K562 (cell line): Measurements from ENCODE around the gene SOX6. TPM values are rescaled to one million over a fixed set of nuclear protein-coding genes. Genes with fewer than 3 reads are reported as not detected.

Experiments
- BACH1 ChIP-seq: fragments of 200-800 bp; sonication (Bioruptor generic); IDR thresholded peaks from 2 replicates; pipeline ENCODE4 v1.6.1; 2016; ENCODE audit warnings: missing genetic modification characterization, missing compliant biosample characterization
- CEBPG ChIP-seq, 3 experiments: fragments of 200-800 bp in 1 of 3; sonication (Bioruptor generic) in 1 of 3; sonication (generic) in 1 of 3; formaldehyde crosslinking in 1 of 3; IDR thresholded peaks in 2 of 3; conservative IDR thresholded peaks in 1 of 3; 2 replicates each; pipeline versions ENCODE4 v1.6.1 to v1.8.0; 2016 to 2022; ENCODE audit warnings: missing compliant biosample characterization in 2 of 3, missing genetic modification characterization in 2 of 3, mild to moderate bottlenecking in 1 of 3, missing genetic modification reagents in 1 of 3
- LARP7 ChIP-seq: fragments of 450-650 bp; IDR thresholded peaks from 2 replicates; pipeline ENCODE4 v1.6.1; 2016
- NCOA6 ChIP-seq: fragments of 450-650 bp; IDR thresholded peaks from 2 replicates; pipeline ENCODE4 v1.6.1; 2017; ENCODE audit warnings: mild to moderate bottlenecking
- NFIX ChIP-seq: fragments of 250-450 bp; sonication (Bioruptor Pico); IDR thresholded peaks from 2 replicates; pipeline ENCODE4 v1.4.0; 2020; ENCODE audit warnings: low read depth, mild to moderate bottlenecking, moderate library complexity
- SMAD3 ChIP-seq: fragments of 450-650 bp; formaldehyde crosslinking; conservative IDR thresholded peaks from 2 replicates; pipeline ENCODE4 v1.4.0; 2020; ENCODE audit warnings: mild to moderate bottlenecking
- SMARCA5 ChIP-seq: fragments of 450-650 bp; IDR thresholded peaks from 2 replicates; pipeline ENCODE4 v1.6.1; 2016
- SNIP1 ChIP-seq: fragments of 450-650 bp; IDR thresholded peaks from 2 replicates; pipeline ENCODE4 v1.7.1; 2017; ENCODE audit warnings: low read depth, mild to moderate bottlenecking
- ZNF436 ChIP-seq: fragments of 250-450, 450-650 bp; sonication (Bioruptor Pico); formaldehyde crosslinking; IDR thresholded peaks from 2 replicates; pipeline ENCODE4 v1.7.0; 2020; ENCODE audit warnings: mild to moderate bottlenecking
- polyA plus RNA-seq, 8 experiments: library from polyadenylated mRNA; depleted of rRNA in 4 of 8; stranded (reverse) in 5 of 8; unstranded in 3 of 8; fragments of >200 nt; fragmentation: Nextera tagmentation in 2 of 8; fragmentation: Illumina TruSeq in 1 of 8; extraction: Ambion mirVana in 2 of 8; extraction: Trizol in 1 of 8; gene quantifications; 2 replicates each; pipeline versions ENCODE4 v1.2.1 to v1.2.3, GENCODE V29; 2011 to 2014; ENCODE audit warnings: inconsistent platforms in 1 of 8, missing spikeins in 1 of 8
- total RNA-seq, 7 experiments: library from RNA; depleted of rRNA in 6 of 7; stranded (reverse); fragments of >200 nt in 6 of 7; fragmentation: Illumina TruSeq in 2 of 7; extraction: Trizol in 2 of 7; gene quantifications; 2 replicates each; pipeline versions ENCODE4 v1.2.1 to v1.2.3, GENCODE V29; 2011 to 2021; ENCODE audit warnings: low replicate concordance in 1 of 7
- TF ChIP-seq, protein P1 (sequence below): fragments of 150-350 bp; conservative IDR thresholded peaks from 2 replicates; pipeline ENCODE4 v1.6.1; 2014; ENCODE audit warnings: low read length
- TF ChIP-seq, protein P2 (sequence below), 3 experiments: fragments of 200-800 bp in 1 of 3; fragments of 250-450 bp in 1 of 3; fragments of 450-650 bp in 1 of 3; sonication (Bioruptor Pico) in 1 of 3; sonication (Bioruptor generic) in 1 of 3; formaldehyde crosslinking in 1 of 3; IDR thresholded peaks; 2 replicates each; pipeline versions ENCODE4 v1.6.1 to v1.8.0; 2016 to 2022; ENCODE audit warnings: mild to moderate bottlenecking in 2 of 3, missing genetic modification characterization in 2 of 3, missing compliant biosample characterization in 1 of 3, moderate library complexity in 1 of 3
- TF ChIP-seq, protein P3 (sequence below): fragments of 450-650 bp; IDR thresholded peaks from one replicate; pipeline ENCODE4 v1.6.1; 2018; ENCODE audit warnings: mild to moderate bottlenecking, moderate library complexity; ENCODE audit not compliant: partially characterized antibody

The SOX6 gene
- total and polyA plus RNA-seq, 9 of the 15 experiments (the other 6 are each of a cell fraction or from before 2014, with no cell fraction given), result 0.89 to 8.7 (median 5.7) TPM

DNA sequence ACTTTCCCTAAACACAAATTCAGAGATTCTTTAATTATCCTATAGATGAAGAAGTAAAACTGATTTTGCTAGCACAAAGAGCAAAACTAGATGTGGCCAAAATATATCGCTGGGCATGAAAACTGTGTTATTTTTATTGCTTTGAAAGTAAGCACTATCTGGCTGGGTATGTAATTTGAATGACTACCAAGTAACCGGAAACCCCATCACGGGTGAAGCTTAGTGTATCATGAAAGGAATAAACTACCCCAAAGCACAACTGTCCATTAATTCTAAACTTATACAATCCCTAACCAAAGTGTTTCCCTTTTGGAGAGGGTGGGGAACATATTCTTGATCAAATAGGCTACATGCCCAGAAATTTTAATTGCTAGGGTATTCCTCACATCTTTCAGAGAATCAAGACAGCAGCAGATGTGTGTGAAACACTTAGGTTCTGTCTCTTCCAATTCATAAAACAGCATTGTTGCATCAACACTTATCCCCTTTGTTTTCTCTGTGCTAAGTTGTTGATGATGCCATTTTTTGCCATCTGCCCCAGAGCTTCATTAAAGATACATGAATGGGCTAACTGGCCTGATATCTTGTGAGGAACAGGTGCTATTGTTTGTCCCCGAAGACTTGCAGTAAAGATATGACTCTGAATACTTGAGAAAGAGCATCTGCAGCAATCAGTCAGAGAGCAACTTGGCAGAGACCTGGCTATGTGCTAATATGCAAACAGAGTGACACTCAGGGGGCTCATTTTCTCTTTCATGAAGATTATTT, 238.2 kb downstream of the SOX6 start (continued):
- TF ChIP-seq, protein P1, sequence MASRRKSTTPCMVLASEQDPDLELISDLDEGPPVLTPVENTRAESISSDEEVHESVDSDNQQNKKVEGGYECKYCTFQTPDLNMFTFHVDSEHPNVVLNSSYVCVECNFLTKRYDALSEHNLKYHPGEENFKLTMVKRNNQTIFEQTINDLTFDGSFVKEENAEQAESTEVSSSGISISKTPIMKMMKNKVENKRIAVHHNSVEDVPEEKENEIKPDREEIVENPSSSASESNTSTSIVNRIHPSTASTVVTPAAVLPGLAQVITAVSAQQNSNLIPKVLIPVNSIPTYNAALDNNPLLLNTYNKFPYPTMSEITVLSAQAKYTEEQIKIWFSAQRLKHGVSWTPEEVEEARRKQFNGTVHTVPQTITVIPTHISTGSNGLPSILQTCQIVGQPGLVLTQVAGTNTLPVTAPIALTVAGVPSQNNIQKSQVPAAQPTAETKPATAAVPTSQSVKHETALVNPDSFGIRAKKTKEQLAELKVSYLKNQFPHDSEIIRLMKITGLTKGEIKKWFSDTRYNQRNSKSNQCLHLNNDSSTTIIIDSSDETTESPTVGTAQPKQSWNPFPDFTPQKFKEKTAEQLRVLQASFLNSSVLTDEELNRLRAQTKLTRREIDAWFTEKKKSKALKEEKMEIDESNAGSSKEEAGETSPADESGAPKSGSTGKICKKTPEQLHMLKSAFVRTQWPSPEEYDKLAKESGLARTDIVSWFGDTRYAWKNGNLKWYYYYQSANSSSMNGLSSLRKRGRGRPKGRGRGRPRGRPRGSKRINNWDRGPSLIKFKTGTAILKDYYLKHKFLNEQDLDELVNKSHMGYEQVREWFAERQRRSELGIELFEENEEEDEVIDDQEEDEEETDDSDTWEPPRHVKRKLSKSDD, result no peak
- TF ChIP-seq SMARCA5, result no peak
- no peak for TF ChIP-seq LARP7
- TF ChIP-seq BACH1 (tag), result no peak
- no peak for TF ChIP-seq NCOA6
- TF ChIP-seq, protein P2, sequence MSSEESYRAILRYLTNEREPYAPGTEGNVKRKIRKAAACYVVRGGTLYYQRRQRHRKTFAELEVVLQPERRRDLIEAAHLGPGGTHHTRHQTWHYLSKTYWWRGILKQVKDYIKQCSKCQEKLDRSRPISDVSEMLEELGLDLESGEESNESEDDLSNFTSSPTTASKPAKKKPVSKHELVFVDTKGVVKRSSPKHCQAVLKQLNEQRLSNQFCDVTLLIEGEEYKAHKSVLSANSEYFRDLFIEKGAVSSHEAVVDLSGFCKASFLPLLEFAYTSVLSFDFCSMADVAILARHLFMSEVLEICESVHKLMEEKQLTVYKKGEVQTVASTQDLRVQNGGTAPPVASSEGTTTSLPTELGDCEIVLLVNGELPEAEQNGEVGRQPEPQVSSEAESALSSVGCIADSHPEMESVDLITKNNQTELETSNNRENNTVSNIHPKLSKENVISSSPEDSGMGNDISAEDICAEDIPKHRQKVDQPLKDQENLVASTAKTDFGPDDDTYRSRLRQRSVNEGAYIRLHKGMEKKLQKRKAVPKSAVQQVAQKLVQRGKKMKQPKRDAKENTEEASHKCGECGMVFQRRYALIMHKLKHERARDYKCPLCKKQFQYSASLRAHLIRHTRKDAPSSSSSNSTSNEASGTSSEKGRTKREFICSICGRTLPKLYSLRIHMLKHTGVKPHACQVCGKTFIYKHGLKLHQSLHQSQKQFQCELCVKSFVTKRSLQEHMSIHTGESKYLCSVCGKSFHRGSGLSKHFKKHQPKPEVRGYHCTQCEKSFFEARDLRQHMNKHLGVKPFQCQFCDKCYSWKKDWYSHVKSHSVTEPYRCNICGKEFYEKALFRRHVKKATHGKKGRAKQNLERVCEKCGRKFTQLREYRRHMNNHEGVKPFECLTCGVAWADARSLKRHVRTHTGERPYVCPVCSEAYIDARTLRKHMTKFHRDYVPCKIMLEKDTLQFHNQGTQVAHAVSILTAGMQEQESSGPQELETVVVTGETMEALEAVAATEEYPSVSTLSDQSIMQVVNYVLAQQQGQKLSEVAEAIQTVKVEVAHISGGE (CRISPR knock-in tag; IDR thresholded peaks at IDR 0.05), result no peak
- TF ChIP-seq NFIX (CRISPR knock-in tag), result no peak
- TF ChIP-seq SNIP1, result no peak
- TF ChIP-seq SMAD3 (CRISPR knock-in tag), result no peak
- TF ChIP-seq ZNF436 (CRISPR knock-in tag), result no peak
- TF ChIP-seq, protein P3, sequence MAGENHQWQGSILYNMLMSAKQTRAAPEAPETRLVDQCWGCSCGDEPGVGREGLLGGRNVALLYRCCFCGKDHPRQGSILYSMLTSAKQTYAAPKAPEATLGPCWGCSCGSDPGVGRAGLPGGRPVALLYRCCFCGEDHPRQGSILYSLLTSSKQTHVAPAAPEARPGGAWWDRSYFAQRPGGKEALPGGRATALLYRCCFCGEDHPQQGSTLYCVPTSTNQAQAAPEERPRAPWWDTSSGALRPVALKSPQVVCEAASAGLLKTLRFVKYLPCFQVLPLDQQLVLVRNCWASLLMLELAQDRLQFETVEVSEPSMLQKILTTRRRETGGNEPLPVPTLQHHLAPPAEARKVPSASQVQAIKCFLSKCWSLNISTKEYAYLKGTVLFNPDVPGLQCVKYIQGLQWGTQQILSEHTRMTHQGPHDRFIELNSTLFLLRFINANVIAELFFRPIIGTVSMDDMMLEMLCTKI, result no peak
- no peak for TF ChIP-seq CEBPG (CRISPR knock-in tag; IDR thresholded peaks at IDR 0.05)
- no peak for TF ChIP-seq CEBPG (tag; conservative IDR thresholded peaks at IDR 0.05 in 1 of 2, IDR thresholded peaks at IDR 0.05 in 1 of 2)
